Memory B cell (primary cell): ENCODE data around the gene VSTM5.
A peak's percentile ranks its signal among the peaks of the same experiment; 100 is the strongest.
"Not testable (repeated sequence)": the region's sequence is repeated elsewhere in the genome, so short reads cannot be mapped to it uniquely, and the experiment has no call there.

Experiments used
- ATAC-seq: fragments of 150-1000 bp; cut with Tn5 transposase; 2 replicates; pipeline ENCODE4 v1.10.0; 2021; ENCODE audit warnings: low read depth, mild to moderate bottlenecking, moderate library complexity
- DNase-seq, 2 donors: peaks; one replicate each; pipeline ENCODE4 v3.0.0; 2022; ENCODE audit warnings: low spot score in 2 of 2
- H3K27ac Mint-ChIP-seq: one replicate; pipeline ENCODE4 v1.8.0; 2022; ENCODE audit warnings: mild to moderate bottlenecking, moderate library complexity, mixed read lengths
- H3K27me3 Mint-ChIP-seq: one replicate; pipeline ENCODE4 v1.8.0; 2022; ENCODE audit warnings: mixed read lengths
- H3K36me3 Mint-ChIP-seq: one replicate; pipeline ENCODE4 v1.8.0; 2022; ENCODE audit warnings: mild to moderate bottlenecking, mixed read lengths
- H3K4me1 Mint-ChIP-seq: one replicate; pipeline ENCODE4 v1.8.0; 2022; ENCODE audit warnings: mixed read lengths
- H3K4me3 Mint-ChIP-seq: one replicate; pipeline ENCODE4 v1.8.0; 2022; ENCODE audit warnings: mild to moderate bottlenecking, moderate library complexity, mixed read lengths
- H3K9me3 Mint-ChIP-seq: one replicate; pipeline ENCODE4 v1.8.0; 2022; ENCODE audit warnings: mixed read lengths

VSTM5 gene

GRCh38 chr11:93796441-93797231 lies 53.8 kb downstream of the VSTM5 start:
- no peak for ATAC-seq
- no peak overlapping the region for H3K4me3 Mint-ChIP-seq
- peaks cover 16% of the 10 kb centered on the region for H3K36me3 Mint-ChIP-seq
- H3K27me3 Mint-ChIP-seq, result no peaks in the 10 kb centered on the region
- no peak overlapping the region for H3K27ac Mint-ChIP-seq
- no peaks in the 10 kb centered on the region for H3K4me1 Mint-ChIP-seq
- no peaks in the 10 kb centered on the region for H3K9me3 Mint-ChIP-seq
- DNase-seq, result no peak

GRCh38 chr11:93791493-93791892 lies 58.9 kb downstream of the VSTM5 start:
- H3K4me3 Mint-ChIP-seq, result no peak overlapping the region
- H3K27me3 Mint-ChIP-seq, result no peaks in the 10 kb centered on the region
- no peak overlapping the region for H3K27ac Mint-ChIP-seq
- peaks cover 11% of the 10 kb centered on the region for H3K36me3 Mint-ChIP-seq
- peaks cover 12% of the 10 kb centered on the region for H3K4me1 Mint-ChIP-seq
- ATAC-seq (no peak), DNase-seq (no peak)
- no peaks in the 10 kb centered on the region for H3K9me3 Mint-ChIP-seq

GRCh38 chr11:93784935-93785360 lies 65.5 kb downstream of the VSTM5 start:
- Mint-ChIP-seq H3K36me3 (peaks cover 3% of the 10 kb centered on the region), H3K27ac (peak overlapping the region; percentile 95), H3K9me3 (no peaks in the 10 kb centered on the region), H3K4me3 (peak overlapping the region; percentile 91), H3K4me1 (peaks cover 28% of the 10 kb centered on the region), H3K27me3 (no peaks in the 10 kb centered on the region)
- DNase-seq (peak in 1 of 2 donors; percentile 2), ATAC-seq (peak; percentile 23)

- peak within 1 kb of the TSS; percentile 91 for H3K4me3 Mint-ChIP-seq
- peak; percentile 70 to 71 for DNase-seq
- H3K36me3 Mint-ChIP-seq, result peaks cover 3% of the 10 kb centered on the region
- peaks cover 28% of the 10 kb centered on the region for H3K4me1 Mint-ChIP-seq
- peak within 1 kb of the TSS; percentile 95 for H3K27ac Mint-ChIP-seq
- ATAC-seq, result peak; percentile 90
- no peaks in the 10 kb centered on the region for H3K27me3 Mint-ChIP-seq
- H3K9me3 Mint-ChIP-seq, result no peaks in the 10 kb centered on the region
These were observed 66.1 kb downstream of the VSTM5 start, which contains the start of gene MED17 for GRCh38 chr11:93784145-93784934. Gene MED17 (plus strand): TSS chr11:93784282. CDS start chr11:93784514, 232 bp downstream.

GRCh38 chr11:93783765-93784144 lies 66.7 kb downstream of the VSTM5 start:
- no peaks in the 10 kb centered on the region for H3K27me3 Mint-ChIP-seq
- peak; percentile 22 for ATAC-seq
- no peaks in the 10 kb centered on the region for H3K9me3 Mint-ChIP-seq
- peak overlapping the region; percentile 91 for H3K4me3 Mint-ChIP-seq
- DNase-seq, result no peak
- H3K4me1 Mint-ChIP-seq, result peaks cover 28% of the 10 kb centered on the region
- peak overlapping the region; percentile 95 for H3K27ac Mint-ChIP-seq
- H3K36me3 Mint-ChIP-seq, result peaks cover 1% of the 10 kb centered on the region

- Mint-ChIP-seq H3K9me3 (no peaks in the 10 kb centered on the region), H3K4me1 (peaks cover 28% of the 10 kb centered on the region), H3K27ac (no peak overlapping the region), H3K27me3 (no peaks in the 10 kb centered on the region), H3K36me3 (peaks cover 1% of the 10 kb centered on the region), H3K4me3 (peak overlapping the region; percentile 91)
- no peak for ATAC-seq
- DNase-seq, result no peak
These were observed 67.1 kb downstream of the VSTM5 start for GRCh38 chr11:93783362-93783761.

- no peak for ATAC-seq
- no peak for DNase-seq
- peaks cover 1% of the 10 kb centered on the region for H3K36me3 Mint-ChIP-seq
- no peaks in the 10 kb centered on the region for H3K27me3 Mint-ChIP-seq
- peaks cover 2% of the 10 kb centered on the region for H3K4me1 Mint-ChIP-seq
- H3K4me3 Mint-ChIP-seq, result no peak overlapping the region
- H3K9me3 Mint-ChIP-seq, result no peaks in the 10 kb centered on the region
- no peak overlapping the region for H3K27ac Mint-ChIP-seq
These were observed 75.1 kb downstream of the VSTM5 start for GRCh38 chr11:93775289-93775688.

GRCh38 chr11:93774560-93774959 lies 75.9 kb downstream of the VSTM5 start:
- not testable (repeated sequence) for H3K4me1 Mint-ChIP-seq, H3K27ac Mint-ChIP-seq, H3K27me3 Mint-ChIP-seq, ATAC-seq, H3K9me3 Mint-ChIP-seq, H3K4me3 Mint-ChIP-seq, DNase-seq, H3K36me3 Mint-ChIP-seq

- Mint-ChIP-seq H3K9me3 (no peaks in the 10 kb centered on the region), H3K4me3 (no peak overlapping the region), H3K4me1 (peaks cover 2% of the 10 kb centered on the region), H3K27me3 (no peaks in the 10 kb centered on the region), H3K36me3 (peaks cover 1% of the 10 kb centered on the region), H3K27ac (no peak overlapping the region)
- DNase-seq (no peak), ATAC-seq (no peak)
These were observed 76.7 kb downstream of the VSTM5 start for GRCh38 chr11:93773601-93774200.

GRCh38 chr11:93773045-93773477 lies 77.4 kb downstream of the VSTM5 start:
- H3K4me1 Mint-ChIP-seq, result peaks cover 2% of the 10 kb centered on the region
- no peak for ATAC-seq

GRCh38 chr11:93772123-93772522 lies 78.3 kb downstream of the VSTM5 start:
- Mint-ChIP-seq H3K4me1 (peaks cover 2% of the 10 kb centered on the region), H3K27me3 (no peaks in the 10 kb centered on the region), H3K36me3 (peaks cover 4% of the 10 kb centered on the region), H3K9me3 (no peaks in the 10 kb centered on the region), H3K27ac (no peak overlapping the region), H3K4me3 (no peak overlapping the region)
- no peak for ATAC-seq
- DNase-seq, result no peak

More at GRCh38 chr11:93773045-93773477, 77.4 kb downstream of the VSTM5 start:
- H3K36me3 Mint-ChIP-seq, result peaks cover 2% of the 10 kb centered on the region
- no peak for DNase-seq
- H3K4me3 Mint-ChIP-seq, result no peak overlapping the region
- H3K27ac Mint-ChIP-seq, result no peak overlapping the region
- H3K27me3 Mint-ChIP-seq, result no peaks in the 10 kb centered on the region
- H3K9me3 Mint-ChIP-seq, result no peaks in the 10 kb centered on the region

GRCh38 chr11:93770160-93770559 lies 80.3 kb downstream of the VSTM5 start:
- no peaks in the 10 kb centered on the region for H3K27me3 Mint-ChIP-seq
- no peak overlapping the region for H3K27ac Mint-ChIP-seq
- peaks cover 2% of the 10 kb centered on the region for H3K4me1 Mint-ChIP-seq
- DNase-seq, result no peak
- H3K4me3 Mint-ChIP-seq, result no peak overlapping the region
- ATAC-seq, result no peak
- H3K36me3 Mint-ChIP-seq, result peaks cover 4% of the 10 kb centered on the region
- H3K9me3 Mint-ChIP-seq, result peaks cover 1% of the 10 kb centered on the region
